Colonic mucosa (tissue), 4 donors: ENCODE results near the gene CASTOR1. TPM values are rescaled to one million over a fixed set of nuclear protein-coding genes. Genes with fewer than 3 reads are reported as not detected.
"Not testable (repeated sequence)": the region's sequence is repeated elsewhere in the genome, so short reads cannot be mapped to it uniquely, and the experiment has no call there.

Experiments used
- DNase-seq: peaks from one replicate; pipeline ENCODE4 v3.0.0-alpha.2; 2020
- H3K27ac ChIP-seq: fragments of 200-600 bp; one replicate; pipeline ENCODE4 v1.8.0; 2021
- H3K27me3 ChIP-seq: fragments of 200-600 bp; one replicate; pipeline ENCODE4 v1.8.0; 2021
- H3K36me3 ChIP-seq: fragments of 200-600 bp; one replicate; pipeline ENCODE4 v1.8.0; 2021
- H3K4me1 ChIP-seq: fragments of 200-600 bp; one replicate; pipeline ENCODE4 v1.8.0; 2021; ENCODE audit warnings: mild to moderate bottlenecking
- H3K4me3 ChIP-seq: fragments of 200-600 bp; one replicate; pipeline ENCODE4 v1.8.0; 2021
- H3K9ac ChIP-seq, 2 donors: one replicate each; pipeline ENCODE4 v1.7.0; 2013; ENCODE audit warnings: control low read depth in 2 of 2, low read depth in 2 of 2, low read length in 2 of 2
- H3K9me3 ChIP-seq: fragments of 200-600 bp; one replicate; pipeline ENCODE4 v1.8.0; 2021
- intact Hi-C: fragments of 100-400 bp; cut with DNase I; formaldehyde crosslinking; loops from one replicate; pipeline ENCODE4 v1.14.1; 2022
- total RNA-seq, 2 donors: library from RNA; stranded (reverse); fragmentation: NEBNext Ultra II Directional in 1 of 2; extraction: Animal tissue kit (Norgen Biotek cat#: 25700) in 1 of 2; gene quantifications; one replicate each; pipeline ENCODE4 v1.2.1, GENCODE V29; 2021
- TF ChIP-seq, protein P1 (sequence below): fragments of 200-600 bp; IDR thresholded peaks from one replicate; pipeline ENCODE4 v1.8.0; 2022; ENCODE audit warnings: antibody characterized with exemption, mild to moderate bottlenecking
- donor health status: healthy.
- donor health status: DM: no; HTN: no; CAD: no.
- donor health status: DM: no; HTN: no; CAD: no.

CASTOR1 gene
- 1 to 10 TPM; 4.5 to 5.0 TPM for total RNA-seq

DNA sequence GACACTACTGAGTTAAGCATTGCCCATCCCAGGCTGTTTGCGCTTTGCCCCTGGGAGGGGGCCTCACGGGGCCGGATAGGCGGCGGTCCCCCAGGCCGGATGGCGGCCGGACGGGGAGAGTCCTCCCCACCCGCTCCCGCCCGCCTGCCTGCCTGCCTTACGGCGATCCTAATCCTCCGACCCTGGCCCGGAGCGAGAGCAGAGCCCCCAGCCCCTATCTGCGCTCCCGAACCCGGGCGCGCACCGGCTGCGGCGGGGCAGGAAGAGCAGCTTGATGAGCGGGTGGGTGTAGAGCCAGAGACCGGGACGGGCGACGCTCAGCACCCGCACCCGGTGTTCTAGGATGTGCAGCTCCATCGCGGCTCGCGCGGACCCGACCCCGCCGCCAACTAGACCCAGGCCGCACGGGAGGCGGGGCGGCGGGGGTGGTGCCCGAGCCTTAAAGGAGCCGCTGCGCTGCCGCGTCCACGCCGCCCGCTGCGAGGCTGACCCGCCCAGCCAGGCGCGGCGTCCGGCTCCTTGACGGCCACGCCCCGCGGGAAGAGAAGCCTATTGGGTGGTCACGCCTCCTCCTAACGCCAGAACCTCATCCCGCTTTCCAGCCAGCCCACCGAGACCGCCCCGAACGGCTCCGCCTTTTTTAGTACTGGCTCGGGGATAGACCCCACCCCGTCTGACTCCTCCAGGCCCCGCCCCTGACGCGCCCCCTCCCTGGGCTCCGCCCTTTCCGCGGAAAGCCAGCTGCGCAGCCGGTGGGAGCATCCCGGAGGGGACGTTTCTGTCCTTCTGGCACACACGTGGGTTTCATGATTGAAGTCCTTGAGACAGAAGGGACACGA lies at the start of gene CASTOR1:
CASTOR1 (minus strand) TSS at position 365 of the 839 bp plus-strand sequence; CDS start at position 357, 8 bp downstream.
- Histone ChIP-seq H3K4me3 (peak within 1 kb of the TSS; percentile 91), H3K36me3 (peaks cover 7% of the 10 kb centered on the region), H3K4me1 (peaks cover 13% of the 10 kb centered on the region), H3K9ac (peak within 1 kb of the TSS; percentile 77 to 90), H3K27me3 (no peaks in the 10 kb centered on the region), H3K27ac (peak within 1 kb of the TSS; percentile 58), H3K9me3 (no peaks in the 10 kb centered on the region)
- TF ChIP-seq, protein P1, sequence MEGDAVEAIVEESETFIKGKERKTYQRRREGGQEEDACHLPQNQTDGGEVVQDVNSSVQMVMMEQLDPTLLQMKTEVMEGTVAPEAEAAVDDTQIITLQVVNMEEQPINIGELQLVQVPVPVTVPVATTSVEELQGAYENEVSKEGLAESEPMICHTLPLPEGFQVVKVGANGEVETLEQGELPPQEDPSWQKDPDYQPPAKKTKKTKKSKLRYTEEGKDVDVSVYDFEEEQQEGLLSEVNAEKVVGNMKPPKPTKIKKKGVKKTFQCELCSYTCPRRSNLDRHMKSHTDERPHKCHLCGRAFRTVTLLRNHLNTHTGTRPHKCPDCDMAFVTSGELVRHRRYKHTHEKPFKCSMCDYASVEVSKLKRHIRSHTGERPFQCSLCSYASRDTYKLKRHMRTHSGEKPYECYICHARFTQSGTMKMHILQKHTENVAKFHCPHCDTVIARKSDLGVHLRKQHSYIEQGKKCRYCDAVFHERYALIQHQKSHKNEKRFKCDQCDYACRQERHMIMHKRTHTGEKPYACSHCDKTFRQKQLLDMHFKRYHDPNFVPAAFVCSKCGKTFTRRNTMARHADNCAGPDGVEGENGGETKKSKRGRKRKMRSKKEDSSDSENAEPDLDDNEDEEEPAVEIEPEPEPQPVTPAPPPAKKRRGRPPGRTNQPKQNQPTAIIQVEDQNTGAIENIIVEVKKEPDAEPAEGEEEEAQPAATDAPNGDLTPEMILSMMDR, result no peak
- intact Hi-C loops, result loop anchor here (2.0 kb wide), 1 partner anchor 67 kb away; the partner anchor contains the start of genes CCDC157 and SF3A1
- peak; percentile 99 for DNase-seq

- TF ChIP-seq, protein P1, result no peak
- H3K36me3 ChIP-seq, result peaks cover 82% of the 10 kb centered on the region
- H3K4me1 ChIP-seq, result no peaks in the 10 kb centered on the region
- no peak overlapping the region for H3K27ac ChIP-seq
- H3K9ac ChIP-seq, result no peak overlapping the region
- intact Hi-C loops, result no loop called here
- H3K27me3 ChIP-seq, result no peaks in the 10 kb centered on the region
- no peak for DNase-seq
- no peaks in the 10 kb centered on the region for H3K9me3 ChIP-seq
- H3K4me3 ChIP-seq, result no peak overlapping the region
These were observed 49.5 kb upstream of the CASTOR1 start for GRCh38 chr22:30338802-30339201.

DNA sequence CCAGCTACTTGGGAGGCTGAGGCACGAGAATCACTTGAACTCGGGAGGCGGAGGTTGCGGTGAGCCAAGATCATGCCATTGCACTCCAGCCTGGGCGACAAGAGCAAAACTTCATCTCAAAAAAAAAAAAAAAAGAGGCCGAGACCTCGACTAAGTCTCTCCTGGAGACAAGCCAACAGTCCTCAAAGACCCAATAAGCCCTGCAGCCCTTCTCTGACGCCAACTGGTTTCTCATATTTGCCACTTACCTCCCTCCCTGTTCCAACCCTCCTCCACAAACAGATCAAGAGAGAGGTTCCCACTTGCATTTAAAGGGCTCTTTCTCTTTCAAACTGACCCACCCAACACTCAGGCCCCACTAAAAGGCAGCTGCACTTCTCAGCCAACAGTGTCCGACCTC lies 49.0 kb upstream of the CASTOR1 start:
- DNase-seq, H3K9ac ChIP-seq, H3K27me3 ChIP-seq, H3K4me3 ChIP-seq, intact Hi-C loops, H3K4me1 ChIP-seq, H3K27ac ChIP-seq, H3K9me3 ChIP-seq: not testable (repeated sequence)
- H3K36me3 ChIP-seq, result peaks cover 80% of the 10 kb centered on the region

DNA sequence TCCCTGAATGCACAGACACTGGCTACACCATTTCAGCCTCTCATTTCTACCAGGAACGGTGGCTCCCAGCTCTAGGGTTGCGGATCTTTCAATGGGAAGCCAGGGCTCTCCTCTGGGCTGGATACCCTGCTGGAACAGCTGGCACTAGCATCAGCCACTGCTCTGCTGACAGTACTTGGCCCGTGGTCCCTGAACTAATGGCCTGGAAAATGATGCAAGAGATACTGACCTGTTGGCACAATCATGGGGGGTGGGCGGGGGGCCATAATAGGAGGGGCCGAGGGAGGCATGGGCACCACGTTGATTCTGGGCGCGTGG lies 48.1 kb upstream of the CASTOR1 start:
- no peaks in the 10 kb centered on the region for H3K27me3 ChIP-seq
- intact Hi-C loops, result no loop called here
- TF ChIP-seq, protein P1, result no peak
- H3K4me3 ChIP-seq, result no peak overlapping the region
- no peak overlapping the region for H3K27ac ChIP-seq
- H3K36me3 ChIP-seq, result peaks cover 76% of the 10 kb centered on the region
- peaks cover 3% of the 10 kb centered on the region for H3K4me1 ChIP-seq
- H3K9me3 ChIP-seq, result no peaks in the 10 kb centered on the region
- DNase-seq, result no peak
- H3K9ac ChIP-seq, result no peak overlapping the region

GRCh38 chr22:30336752-30337460 lies 47.6 kb upstream of the CASTOR1 start:
- no peak for DNase-seq
- Histone ChIP-seq H3K27ac (no peak overlapping the region), H3K9ac (no peak overlapping the region), H3K36me3 (peaks cover 71% of the 10 kb centered on the region), H3K9me3 (no peaks in the 10 kb centered on the region), H3K4me3 (no peak overlapping the region), H3K27me3 (no peaks in the 10 kb centered on the region), H3K4me1 (peaks cover 3% of the 10 kb centered on the region)
- intact Hi-C loops, result no loop called here
- TF ChIP-seq, protein P1, result no peak

DNA sequence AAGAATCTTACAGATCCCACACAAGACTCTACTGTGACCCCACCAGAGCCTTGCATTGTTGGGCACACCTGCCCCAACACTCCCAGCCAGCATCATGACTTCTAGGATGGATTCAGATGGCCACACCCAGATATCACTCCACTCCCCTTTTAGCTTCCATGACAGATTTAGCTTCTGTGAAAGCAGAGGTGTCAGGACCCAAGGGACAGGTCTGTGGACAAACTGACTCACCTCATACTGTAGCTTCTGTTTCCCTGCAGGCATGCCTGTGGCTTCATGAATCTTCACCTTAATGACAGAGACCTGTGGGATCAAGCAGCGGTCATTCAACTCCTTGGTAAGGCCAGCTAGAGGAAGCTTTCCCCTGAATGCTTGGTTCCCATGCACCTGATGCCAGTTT lies 45.9 kb upstream of the CASTOR1 start:
- TF ChIP-seq, protein P1, result no peak
- H3K9ac ChIP-seq, result no peak overlapping the region
- H3K27me3 ChIP-seq, result no peaks in the 10 kb centered on the region
- no peak for DNase-seq
- intact Hi-C loops, result no loop called here
- H3K27ac ChIP-seq, result no peak overlapping the region
- peaks cover 57% of the 10 kb centered on the region for H3K36me3 ChIP-seq
- peaks cover 3% of the 10 kb centered on the region for H3K4me1 ChIP-seq
- H3K4me3 ChIP-seq, result no peak overlapping the region
- H3K9me3 ChIP-seq, result no peaks in the 10 kb centered on the region
